NCI-H1436 (cell line): ENCODE data around the gene GLIS1.
A peak's percentile ranks its signal among the peaks of the same experiment; 100 is the strongest.

Source experiments
- DNase-seq: peaks from one replicate; lab custom pipeline; 2025; lab: John Stamatoyannopoulos, UW

Gene GLIS1

DNA sequence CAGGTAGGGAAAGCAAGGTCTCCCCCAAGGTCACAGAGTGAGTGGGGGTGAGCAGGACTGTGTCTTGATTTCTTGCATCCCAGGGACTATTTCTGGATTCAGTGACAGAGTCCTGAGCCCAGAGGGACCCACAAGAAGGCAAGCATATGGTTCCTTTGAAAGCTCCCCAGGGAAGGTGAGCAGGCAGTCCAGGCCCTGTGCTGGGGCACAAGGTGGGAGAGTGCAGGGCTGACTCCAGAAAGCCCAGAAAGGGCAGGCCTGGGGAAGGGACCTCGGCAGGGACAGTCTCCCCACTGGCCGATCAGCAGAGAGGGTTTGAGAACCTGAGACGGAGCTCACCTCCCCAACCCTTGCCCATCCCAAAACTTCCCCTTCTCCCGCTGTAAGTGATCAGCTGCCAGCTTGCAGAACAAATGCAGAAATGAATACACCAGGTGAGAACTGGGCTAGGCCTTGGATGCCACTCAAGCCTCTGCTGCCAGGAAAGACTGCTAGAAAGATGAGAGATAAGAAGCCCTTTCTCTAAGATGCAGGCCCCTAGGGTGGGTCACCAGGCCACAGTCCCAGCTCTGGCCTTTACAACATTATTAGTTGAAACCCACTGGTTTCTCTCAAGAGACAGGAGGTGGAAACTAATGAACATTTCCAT lies 121.0 kb downstream of the GLIS1 start:
- DNase-seq, result no peak

DNA sequence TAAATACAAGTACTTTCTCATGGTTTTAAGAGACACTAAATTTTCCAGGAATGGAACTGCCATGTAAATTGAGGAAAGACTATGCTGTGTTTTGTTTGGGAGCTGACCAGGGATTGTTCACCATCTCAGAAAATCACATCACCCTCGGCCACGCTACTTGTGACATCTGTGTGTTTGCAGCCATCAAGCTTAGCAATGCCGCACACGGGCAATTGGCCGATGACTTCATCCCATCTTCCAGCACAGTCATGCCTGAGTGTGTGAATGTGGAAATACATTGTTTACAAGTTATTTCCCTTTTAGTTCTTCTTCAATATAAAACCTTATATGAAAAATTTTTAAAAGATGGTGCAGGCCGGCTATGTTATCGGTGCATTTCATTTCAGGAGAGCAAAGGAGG lies 121.6 kb downstream of the GLIS1 start:
- DNase-seq, result no peak

DNA sequence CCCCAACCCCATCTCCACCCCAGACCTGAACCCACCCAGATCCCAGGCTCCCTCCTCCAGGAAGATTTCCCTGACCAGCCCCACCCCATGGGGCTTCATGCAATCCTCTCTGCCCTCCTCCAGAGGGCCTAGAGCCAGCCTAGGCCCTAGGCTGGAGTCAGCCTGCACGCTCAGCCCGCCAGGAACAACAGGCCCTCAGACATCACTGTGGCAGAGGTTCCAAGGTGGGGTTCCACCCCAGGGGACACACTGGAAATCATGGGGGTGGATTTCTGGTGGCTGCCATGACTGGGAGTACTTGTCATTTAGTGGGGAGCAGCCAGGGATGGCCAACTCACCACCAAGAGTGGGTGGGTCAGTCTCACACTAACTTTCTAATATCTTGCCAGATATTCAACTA lies 122.0 kb downstream of the GLIS1 start:
- DNase-seq, result no peak

DNA sequence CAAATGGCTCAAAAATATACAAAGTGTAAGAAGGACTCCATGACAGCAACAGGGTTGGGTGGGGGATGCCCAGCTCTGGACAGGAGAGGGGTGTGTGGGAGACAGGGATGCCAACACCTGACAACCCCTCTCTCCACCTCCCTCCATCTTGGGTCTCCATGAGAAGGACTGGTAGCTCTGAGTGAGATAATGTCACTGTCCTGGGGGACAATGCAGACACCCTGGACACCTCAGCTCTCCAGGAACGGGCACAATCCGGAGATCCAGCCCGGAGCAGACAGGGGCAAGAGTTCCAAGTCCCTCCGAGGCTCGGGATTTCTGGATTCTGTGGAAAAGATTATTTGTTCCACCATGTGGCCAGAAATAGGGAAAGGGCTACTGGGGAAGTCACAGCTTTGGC lies 122.5 kb downstream of the GLIS1 start:
- no peak for DNase-seq

DNA sequence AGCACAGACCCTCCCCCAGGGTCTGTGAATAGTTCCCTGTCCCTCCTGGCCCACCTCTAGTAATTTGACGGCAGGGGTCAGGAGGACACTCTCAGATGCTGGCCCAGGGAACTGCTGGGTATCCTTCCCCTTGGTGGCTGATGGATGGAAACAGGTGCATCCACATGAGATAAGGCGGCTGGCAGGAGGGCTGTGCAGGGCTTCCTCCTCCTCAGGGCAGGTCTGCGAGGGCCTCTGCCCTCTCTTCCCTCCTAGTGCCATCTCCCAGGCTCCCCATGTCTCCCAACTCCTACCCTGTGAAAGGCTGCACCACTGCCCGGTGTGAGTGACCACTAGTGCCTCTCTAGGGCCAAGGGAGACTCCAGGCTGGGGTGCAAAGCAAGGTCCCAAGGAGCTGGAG lies 123.9 kb downstream of the GLIS1 start:
- DNase-seq, result no peak

DNA sequence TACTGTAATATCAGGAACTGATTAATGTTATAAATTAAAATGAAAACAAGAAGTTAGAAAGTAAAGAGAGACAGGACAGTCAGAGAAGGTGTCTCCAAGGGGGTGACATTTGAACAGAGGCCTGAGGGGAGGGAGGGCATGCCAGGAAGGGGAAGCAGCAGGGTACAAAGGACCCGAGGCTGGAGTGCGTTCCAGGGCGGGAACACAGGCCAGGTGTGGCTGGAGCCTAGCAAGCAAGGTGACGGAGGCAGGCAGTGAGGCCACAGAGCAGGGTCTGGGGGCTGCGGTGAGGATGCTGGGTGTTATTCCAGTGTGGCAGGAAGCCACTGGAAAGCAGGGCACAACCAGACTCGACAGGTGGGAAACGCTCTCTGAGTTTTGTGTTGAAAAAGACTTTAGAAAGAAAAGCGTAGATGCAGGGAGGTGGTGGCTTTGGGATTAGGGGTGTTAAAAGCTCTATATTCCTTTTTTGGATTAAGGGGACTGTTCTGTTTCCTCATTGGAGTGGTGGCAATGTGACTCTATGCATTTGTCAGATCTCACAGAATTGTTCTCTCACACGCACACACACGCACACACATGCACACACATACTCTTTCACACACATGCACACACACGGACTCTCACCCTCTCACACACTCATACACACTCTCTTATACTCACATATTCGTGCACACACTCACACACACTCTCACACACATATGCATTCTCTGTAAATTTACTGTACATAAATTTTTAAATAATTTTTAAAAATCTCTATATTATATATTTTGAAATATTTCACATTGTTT lies 124.5 kb downstream of the GLIS1 start:
- DNase-seq, result no peak

DNA sequence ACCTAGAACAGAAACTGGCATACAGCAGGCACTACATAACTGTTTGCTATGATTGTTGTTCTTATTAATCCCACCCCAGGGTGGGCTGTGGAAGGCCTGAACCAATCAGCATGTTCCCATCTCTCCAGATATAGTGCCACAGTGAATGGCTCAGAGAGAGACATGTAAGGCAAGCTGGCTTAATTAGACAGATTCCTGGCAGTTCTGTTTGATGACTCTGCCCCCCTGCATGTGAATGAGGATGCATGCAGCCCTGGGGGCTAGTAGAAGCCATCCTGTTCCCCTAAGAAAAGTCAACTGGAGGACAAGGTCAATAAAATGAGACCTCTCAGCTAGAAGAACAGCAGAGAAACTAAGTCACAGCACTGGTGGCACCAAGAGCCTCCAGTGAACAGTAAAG lies 130.3 kb downstream of the GLIS1 start:
- DNase-seq, result no peak

DNA sequence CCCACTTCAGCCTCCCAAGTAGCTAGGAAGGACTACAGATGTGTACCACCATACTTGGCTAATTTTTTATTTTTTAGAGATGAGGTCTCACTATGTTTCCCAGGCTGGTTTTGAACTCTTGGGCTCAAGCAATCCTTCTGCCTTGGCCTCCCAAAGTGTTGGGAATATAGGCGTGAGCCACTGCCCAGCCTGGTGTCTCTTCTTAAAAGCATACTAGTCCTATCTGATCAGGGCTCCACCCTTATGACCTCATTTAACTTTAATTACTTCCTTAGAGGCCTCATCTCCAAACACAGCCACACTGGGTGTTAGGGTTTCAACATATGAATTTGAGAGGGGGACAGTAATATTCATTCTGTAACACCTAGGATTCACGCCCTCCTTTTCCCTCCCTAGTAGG lies 130.9 kb downstream of the GLIS1 start:
- no peak for DNase-seq

DNA sequence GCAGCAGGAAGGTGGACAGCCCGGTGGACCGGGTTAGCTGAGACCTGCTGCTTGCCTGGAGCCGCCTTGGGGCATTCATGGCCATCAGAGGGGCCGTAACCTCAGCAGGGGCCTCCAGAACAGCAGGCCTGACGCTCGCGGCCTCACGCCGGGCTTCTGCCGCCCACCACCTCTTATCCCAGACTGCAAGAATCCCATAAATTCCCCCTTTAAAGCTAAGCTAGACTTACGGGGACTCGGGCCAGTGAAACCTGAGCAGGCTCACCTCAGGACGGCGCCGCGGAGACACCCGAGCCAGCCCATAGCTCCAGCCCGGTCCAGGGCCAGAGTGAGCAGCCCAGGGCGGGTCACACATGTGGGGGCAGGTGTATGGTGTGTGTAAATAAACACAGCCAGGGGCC lies 132.3 kb downstream of the GLIS1 start:
- no peak for DNase-seq

DNA sequence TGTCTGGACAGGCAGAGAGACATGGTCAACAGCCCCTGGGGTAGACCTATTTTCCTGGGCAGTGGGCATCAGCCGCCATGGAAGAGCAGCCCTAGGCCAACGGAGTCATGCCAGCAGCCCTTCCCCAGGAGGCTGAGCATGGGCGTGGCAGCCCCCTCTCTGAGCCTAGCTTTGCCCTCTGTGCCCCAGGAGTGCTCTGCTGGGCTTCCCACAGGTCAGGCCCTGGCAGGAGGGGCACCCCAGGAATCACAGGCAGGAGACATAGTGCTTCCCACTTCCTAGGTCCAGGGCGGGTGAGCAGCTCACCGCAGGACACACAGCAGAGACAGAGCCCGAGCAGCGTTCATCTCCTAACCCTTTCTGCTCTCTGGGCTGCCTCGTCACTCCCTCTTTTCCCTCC lies 132.8 kb downstream of the GLIS1 start:
- DNase-seq, result no peak

DNA sequence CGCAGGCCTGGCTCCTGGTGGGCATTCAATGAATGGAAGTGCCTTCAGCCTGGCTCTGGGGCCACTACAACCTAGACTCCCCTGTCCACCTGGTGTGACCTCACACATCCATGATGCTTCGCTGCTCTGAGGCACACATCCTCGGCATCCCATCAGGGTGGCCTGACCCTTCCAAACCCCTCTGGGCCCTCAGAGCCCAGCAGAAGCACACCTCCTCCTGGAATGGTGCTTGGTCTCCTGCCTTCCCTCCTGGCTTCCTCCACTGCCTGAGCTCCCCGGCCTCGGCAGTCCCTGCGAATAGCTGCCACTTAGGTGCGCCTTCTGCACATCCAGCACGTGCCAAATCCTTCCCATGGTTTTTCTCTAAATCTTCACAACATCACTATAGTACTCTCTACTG lies 133.8 kb downstream of the GLIS1 start:
- DNase-seq, result no peak

DNA sequence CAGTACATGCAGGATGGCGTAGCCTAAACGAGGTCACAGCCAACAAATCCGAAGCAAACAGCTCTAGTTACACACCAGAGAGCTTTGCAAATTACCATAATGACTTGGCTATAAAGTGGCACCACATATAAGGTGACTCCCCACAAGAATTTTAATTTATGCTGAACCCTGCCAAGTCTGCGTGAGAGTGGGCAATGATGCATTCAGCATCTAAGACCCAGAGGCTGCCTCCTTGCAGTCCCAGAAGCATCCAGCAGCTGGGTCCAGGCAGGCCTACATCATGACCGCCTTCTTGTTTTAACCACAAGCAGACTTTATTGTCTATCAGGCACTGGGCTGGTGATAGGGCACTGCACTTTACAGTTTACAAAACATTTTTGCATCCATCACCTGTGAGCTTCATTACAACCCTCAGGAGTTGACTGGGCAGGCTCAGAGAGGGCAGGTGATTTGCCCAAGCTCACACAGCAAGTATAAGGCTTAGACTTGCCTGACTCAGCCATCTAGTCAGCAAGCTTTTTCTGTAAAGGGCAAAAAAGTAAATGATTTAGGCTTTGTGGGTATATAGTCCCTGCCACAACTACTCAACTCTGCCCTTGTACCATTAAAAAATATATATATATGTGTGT lies 134.6 kb downstream of the GLIS1 start:
- DNase-seq, result peak; percentile 13

DNA sequence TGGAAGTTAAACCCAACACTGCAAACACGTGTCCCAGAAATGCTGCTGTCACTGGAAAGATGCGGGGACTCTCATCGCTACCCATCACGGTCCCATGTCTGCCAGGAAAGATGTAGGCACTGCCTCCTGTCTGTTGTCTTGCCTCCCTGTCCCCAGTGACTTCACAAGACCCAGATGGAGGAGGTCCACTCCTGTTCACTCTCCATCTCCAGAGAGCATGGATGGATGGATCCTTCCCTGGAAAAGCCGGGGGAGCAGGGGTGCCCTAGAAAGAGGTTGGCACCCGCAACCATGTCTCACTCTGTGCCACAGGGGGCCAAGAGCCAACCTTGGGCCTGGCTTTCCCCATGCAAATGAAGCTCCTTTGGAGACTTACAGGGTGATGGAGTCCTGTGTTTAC lies 135.5 kb downstream of the GLIS1 start:
- DNase-seq, result no peak

DNA sequence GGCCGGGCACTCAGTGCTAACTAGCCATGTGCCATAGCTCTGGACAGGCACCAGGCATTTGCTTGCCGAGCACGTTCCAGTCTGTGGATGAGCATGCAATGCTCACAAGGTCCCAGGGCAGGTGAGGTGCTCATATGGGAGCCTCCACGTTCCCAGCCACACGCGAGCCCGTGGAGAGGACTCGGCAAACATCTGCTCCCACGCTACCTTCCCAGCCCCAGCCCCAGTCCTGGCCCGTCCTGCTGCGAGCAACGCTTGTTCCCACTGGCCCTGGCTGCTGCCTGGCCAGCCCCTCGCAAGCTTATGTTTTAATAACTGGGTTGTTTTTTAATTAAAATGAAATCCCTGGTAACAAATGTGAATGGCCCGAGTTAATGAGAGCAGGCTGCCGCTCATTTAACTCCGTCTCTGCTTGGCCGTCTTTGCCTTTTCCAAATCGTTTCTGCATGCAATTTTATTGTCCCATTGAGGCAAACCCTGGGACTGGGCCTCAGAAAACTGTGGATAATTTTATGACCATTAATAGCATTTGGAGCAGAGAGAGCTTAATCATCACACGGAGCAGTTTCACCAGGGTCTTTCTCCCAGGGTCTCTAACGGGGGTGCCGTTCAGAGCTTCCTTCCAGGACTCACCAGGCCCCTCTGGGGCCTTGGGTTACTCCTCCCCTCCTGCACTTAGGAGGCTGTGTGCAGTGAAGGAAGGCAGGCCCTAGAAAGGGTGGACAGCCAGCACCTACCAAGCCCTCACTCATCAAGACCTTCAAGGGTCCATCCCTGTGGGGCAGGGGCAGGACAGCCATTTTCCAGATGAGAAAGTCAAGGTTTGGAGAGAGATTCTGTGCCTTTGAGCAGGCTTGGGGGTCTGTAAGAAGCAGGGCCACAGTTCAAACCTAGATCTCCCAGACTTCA lies 136.8 kb downstream of the GLIS1 start:
- DNase-seq, result no peak

DNA sequence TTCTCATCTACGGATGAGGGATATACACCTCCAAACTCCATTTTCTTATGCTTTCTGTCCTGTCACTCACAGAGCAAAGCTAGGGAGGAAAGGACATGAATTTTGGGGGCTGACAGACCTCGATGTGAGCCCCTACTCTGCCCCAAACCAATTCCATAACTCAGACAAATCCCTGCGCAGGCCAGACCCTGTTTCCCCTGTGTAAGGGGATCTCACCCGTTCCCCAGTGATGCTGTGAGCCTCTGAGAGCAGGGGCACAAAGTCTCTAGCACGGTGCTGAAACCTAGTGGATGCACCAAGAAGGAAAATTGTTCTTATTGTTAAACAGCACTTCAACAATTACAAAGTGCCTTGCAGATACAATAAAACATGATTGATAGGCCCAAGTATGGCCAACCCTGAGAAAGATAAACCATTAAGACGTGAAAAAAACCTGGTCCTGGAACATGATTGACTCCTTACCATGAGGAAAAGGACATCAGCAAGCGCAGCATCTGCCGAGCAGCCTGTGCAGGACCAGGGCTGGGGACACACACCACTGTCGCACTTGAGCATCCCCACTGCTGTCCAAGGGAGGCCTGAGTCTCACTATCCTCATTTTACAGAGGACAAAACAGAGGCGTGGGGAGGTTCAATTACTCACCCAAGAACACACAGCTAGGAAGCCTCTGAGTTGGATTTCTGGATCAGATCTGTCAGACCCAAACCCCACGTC lies 137.8 kb downstream of the GLIS1 start:
- no peak for DNase-seq

DNA sequence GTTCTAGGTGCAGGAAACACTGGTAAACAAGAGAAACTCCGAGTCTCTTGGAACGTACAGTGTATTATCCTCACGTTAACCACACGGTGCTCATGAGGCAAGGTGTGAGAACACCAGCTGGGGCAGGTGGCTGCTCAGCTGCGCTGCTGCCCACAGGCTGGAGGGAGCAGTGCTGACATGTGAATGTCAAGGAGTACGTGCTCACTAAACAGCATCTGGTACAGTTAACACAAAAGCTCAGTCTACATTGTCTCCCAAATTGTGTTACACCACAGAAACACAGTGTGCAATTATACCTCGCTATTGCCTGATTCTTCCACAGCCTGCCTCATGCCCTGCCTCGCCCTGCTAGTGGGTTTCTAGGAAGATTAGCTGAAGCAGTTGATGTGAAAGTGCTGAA lies 138.4 kb downstream of the GLIS1 start:
- no peak for DNase-seq

DNA sequence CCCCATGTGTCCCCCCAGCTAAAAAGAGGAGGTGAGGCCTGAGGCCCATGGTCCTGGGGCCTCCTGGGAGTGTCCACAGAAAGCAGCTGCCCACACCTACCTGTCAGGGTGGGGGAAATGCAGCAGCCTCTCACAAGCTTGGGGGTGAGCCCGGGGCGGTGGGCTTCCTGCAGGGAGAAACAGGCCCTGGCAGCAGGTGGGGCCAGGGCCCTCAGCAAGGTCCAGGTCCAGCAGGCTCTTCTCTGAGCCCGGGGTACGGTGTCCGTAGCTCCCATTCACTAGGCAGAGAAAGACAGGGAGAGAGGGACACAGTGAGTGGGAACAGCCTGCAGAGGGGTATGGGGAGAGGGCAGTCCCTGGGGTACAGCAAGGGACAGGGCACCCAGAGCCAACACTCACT lies 139.0 kb downstream of the GLIS1 start:
- DNase-seq, result no peak

DNA sequence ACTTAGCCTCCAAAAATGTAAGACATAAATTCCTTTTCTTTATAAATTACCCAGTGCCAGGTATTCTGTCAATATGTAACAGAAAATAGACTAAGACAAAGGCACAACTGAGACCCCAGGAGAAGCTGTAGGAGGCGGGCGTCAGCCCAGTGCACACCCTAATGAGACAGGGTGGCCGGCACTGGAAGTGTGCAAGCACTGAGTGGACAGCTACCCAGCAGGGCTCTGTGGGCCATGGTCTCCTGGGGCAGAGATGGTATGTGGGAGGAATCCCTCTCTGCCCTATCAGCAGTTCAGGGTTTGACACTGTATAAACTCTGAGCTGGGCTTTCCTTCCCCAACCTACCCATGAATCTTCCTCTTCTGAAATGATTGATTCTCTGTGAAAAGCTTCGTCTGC lies 139.5 kb downstream of the GLIS1 start:
- no peak for DNase-seq

DNA sequence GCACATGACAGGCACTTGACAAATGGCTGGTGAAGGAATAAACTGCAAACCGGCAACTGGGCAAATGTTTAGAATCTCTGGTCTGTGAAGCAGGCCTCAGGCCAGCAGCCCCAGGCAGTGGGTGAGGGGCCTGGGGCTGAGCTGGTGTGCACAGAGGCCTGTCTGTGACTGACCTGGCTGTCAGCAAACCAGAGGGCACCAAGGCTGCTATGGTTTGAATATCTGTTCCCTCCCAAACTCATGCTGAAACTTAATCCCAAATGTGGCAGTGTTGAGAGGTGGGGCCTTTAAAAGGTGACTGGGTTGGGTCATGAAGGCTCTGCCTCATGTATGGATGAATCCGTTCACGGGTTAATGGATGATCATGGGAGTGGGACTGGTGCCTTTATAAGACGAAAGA lies 140.0 kb downstream of the GLIS1 start:
- DNase-seq, result no peak

DNA sequence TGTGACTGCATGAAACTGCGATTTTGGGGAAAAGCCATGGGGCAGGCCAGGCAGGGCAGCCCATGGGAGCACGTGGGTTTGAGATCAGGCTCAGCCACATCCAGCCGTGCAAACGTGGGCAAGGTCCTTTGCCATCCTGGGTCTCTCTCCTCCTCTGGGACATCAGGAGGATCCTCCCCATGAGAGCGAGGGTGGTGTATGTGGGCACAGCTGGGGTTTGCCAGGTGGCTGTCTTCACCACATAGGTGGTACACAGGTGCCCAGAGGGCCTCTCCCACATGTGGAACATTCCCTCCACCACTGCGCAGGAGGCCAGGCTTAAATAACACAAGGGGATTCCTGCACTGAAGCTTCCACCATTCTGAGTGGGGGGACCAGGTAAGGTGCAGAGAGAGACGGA lies 143.1 kb downstream of the GLIS1 start:
- DNase-seq, result no peak

DNA sequence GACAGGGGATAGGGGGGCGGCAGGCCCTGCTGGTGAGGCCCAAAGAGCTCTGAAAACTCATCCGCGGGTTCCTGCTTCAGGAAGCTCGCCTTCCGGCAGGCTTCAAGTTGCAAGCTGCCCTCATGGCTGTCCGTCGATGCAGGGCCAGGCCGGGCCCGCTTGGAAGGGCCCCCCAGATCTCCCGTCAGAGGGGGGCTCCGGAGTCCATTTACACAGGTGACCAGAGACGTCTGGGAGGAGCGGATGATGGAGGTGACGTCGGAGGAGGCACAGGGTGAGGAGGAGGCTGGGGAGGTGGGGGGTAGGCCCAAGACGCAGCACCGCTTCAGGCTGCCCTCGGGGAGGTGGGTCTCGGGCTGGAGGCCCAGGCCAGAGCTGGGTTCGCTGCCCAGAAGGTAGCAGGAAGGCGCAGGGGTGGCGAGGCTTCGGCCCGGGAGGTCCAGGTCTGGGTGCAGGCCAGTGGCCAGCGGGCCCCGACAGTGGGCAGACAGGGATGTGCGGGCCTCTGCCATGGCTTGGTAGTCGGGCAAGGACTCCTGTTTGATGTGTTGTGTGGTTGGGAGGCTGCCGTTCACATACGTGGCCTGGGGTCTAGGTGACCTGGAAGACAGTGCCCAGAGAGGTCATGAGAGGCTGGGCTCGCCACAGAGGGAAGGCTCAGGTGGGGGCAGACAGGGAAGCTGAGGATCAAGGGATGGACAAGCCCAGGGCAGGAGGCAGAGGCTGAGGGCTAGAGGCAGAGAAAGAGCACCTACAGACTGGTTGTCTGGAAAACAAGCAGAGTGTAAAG lies 144.4 kb downstream of the GLIS1 start:
- DNase-seq, result no peak
